DMS114 treated with DMSO at 0.1 percent for 48 hours (cell line): ENCODE results near the gene MAS1.
"Not testable (repeated sequence)": the region's sequence is repeated elsewhere in the genome, so short reads cannot be mapped to it uniquely, and the experiment has no call there.

Source experiments
- DNase-seq: peaks from one replicate; lab custom pipeline; 2025; ENCODE audit not compliant: unreplicated experiment; lab: John Stamatoyannopoulos, UW

Gene MAS1

GRCh38 chr6:159915397-159915796, 24.6 kb downstream of the MAS1 start:
- no peak for DNase-seq

DNA sequence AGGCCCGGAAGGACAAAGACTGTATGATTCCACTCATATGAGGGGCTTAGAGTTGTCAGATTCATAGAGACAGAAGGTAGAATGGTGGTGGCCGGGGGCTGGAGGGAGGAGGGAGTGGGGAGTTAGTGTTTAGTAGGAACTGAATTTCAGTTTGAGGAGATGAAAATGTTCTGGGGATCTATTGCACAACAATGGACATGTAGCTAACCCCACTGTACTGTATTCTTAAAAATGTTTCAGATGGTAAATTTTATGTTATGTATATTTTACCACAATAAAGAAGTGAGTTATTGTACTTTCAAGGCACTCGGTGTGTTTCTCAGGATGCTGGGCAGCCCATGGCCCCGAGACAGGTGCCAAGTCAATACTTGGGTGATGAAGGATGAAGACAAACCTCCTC, 25.4 kb downstream of the MAS1 start:
- no peak for DNase-seq

DNA sequence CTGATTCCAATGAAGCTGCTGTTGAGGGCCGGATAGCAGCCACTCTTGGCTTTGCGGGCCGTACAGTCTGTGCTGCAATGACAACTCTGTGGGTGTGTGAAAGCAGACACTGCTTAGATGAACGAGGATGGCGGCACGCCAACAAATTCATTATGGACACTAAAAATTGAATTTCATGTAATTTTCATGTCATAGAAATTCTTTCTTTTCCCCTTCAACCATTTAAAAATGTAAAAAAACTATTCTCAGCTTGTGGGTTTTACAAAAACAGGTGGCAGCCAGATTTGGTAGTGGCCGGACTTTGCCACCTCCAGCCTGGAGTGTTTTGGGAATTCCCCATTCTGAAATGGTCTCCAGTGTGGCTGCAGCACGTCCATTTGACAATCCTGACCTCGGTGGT, 26.0 kb downstream of the MAS1 start:
- no peak for DNase-seq

- DNase-seq, result no peak
Observed at GRCh38 chr6:159919011-159919511, 28.3 kb downstream of the MAS1 start.

DNA sequence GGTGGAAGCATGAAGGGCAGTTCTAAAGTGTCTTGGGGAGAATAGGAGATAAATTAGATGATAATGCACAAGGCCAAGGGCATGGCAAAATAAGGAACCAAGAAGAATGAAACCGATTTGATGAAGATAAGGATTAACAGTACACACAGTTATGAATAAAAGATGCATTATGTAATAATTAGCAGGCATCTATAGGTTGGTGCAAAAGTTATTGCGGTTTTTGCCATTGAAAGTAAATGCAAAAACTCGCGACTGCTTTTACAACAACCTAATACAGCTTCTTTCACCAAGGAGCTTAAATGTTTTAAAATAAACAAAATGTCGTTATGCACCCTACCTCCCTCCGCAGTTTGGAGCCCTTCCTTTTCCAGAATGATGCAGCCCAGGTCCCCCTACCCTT, 29.0 kb downstream of the MAS1 start:
- DNase-seq, result no peak

- DNase-seq, result not testable (repeated sequence)
Observed at GRCh38 chr6:159924150-159924549, 33.4 kb downstream of the MAS1 start.

DNA sequence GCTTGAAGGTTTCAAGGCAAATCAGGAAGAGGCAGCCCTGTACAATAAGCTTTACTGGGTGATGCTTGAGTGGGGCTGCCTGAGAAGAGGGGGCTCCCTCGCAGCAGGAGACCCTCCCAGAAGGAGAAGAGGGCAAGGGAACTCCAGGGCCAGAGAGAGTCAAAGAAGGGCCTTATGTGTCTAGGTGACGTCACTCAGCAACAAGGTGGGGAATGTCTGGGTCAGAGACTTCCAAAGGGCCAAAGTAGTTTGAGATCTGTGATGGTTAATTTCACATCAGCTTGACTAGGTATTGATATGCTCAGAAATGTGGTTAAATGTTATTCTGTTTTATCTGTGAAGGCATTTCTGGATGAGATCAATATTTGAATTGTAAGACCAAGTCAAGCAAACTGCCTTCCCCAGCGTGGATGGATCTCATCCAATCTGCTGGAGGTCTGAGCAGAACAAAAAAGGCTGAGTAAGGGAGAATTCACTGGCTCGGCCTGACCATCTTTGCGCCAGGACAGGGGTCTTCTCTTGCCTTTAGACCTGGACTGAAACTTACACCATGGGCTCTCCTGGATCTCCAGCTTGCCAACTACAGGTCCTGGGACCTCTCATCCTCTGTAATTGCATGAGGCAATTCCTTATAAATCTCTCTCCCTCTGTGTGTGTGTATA, 35.9 kb downstream of the MAS1 start:
- DNase-seq, result no peak

DNA sequence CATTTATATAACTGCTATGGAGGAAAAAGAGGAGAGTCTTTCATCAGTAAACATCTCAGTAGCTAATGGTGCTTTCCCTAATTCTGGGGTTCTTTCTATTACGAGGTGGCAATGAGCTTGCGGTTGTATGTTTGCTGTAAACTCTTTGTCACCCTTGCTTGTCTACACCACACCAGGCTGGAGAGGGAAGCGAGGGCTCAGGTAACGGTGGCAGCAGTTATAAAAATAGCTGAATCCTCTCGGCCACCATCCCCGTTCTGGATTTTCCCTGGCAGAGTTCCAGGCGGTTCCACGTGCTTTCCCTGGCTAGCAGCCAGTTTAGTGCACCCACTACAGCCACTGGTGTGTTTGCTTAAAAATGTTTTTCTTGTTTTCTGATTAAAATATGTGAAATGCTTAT, 39.0 kb downstream of the MAS1 start:
- no peak for DNase-seq

DNA sequence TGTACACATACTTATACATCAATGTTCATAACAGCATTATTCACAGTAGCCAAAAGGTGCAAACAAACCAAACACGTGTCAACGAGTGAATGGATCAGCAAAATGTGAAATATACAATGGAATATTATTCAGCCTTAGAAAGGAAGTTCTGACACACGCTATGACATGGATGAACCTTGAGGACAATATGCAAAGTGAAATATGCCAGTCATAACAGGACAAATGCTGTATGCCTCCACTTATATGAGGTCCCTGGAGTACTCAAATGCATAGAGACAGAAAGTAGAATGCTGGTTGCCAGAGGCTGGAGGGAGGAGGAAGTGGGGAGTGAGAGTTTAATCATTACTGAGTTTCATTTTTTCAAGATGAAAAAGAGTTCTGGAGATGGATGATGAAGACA, 40.3 kb downstream of the MAS1 start:
- DNase-seq, result no peak

DNA sequence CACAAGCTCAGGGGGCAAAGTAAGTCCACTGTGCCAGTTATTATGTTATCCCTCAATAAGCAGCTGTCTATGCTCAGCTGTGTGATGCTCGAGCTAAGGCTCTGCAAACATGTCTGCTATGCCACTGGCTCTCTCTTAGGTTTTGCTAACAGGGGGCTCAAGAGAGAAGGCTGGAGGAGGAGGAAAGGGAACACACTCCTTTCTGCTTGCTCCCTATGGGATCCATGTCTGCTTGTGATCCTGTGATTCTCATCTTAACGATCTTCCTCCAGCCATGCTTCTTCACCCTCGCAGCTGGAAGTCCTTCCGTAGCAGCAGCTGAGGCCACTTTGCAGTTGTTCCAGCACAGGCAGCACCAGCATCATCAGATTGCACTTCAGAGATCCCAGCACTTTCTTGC, 41.1 kb downstream of the MAS1 start:
- DNase-seq, result no peak

DNA sequence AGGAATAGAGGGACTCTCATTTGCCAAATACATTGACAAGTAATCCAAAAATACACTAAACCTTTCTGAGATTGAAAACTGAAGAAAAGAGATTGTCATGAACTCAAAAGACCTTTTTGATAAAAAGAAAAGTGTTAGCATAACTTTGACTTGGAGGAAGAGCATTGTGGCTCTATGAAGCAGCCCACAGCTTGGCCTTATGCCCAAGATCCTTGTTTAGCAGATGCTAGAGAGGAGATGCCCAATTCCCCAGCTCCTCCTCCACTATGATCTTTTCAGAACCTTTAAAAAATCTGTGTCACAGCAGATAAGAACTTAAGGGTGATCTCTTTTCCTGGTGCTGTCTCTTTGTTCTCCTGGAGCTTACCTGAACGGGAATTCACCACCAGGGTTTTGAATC, 42.3 kb downstream of the MAS1 start:
- no peak for DNase-seq

DNA sequence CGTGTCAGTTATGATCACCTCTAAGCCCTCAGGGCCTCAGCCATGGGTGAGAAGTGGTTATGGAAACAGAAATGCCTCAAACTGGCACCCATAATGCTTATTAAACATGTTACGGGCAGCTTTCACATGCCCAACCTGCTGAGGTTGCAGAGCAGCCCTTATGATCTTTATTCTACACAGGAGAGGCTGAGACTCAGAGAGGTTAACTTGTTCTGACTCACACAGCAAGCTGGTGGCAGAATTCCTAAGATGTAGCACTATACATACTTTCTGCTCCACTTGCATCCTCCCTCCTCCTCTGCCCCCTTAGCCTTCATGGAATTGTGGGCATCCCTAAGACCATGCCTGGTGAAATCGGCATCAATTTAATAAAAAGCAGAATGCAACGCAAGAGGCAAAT, 43.4 kb downstream of the MAS1 start:
- DNase-seq, result no peak

DNA sequence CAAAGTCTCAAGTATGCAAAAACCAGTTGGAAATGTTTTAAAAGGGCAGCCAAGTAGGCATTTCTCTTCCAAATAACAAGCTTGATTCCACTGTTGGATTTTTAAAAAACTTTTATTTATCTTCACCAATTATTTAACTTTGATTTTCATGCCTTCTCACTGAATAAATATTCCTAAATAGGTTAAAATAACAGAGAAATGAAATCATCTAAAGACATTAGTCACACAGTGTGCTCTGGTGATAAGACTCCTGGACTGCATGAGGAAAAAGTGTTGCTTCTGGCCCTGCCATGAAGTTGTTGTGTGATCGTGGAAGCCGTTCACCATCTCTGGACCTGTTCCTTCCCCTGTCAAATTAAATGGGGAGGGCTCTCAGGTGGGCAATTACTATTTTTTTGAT, 44.3 kb downstream of the MAS1 start:
- DNase-seq, result no peak

DNA sequence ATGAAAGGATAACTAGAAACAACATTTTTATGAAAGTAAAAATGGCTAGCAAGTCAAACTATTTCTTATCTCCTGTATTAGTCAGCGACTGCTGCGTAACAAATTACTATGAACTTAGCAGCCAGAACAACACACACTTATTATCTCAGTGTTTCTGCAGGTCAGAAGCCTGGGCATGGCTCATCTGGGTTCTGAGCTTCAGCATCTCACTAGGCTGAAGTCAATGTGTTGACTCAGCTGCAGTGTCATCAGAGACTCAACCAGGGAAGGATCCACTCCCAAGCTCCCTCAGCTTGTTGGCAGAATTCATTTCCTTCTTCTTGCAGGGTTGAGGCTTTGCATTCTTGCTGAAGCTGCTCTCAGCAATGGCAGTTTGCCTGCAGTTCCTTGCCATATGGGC, 44.8 kb downstream of the MAS1 start:
- no peak for DNase-seq

GRCh38 chr6:159939591-159940016, 48.8 kb downstream of the MAS1 start:
- no peak for DNase-seq
